ENCODE results near the gene CFLAR.

Gene CFLAR

GRCh38 chr2:201116115-201116958, at the start of gene CFLAR:
Gene CFLAR, plus strand, starts transcription at chr2:201116164. Its CDS starts 13,702 bp downstream, at chr2:201129866.
- peak within 1 kb of the TSS; percentile 88 for H3K27ac ChIP-seq (ENCODE audit: low read depth, low read length)
- H3K4me3 ChIP-seq (ENCODE audit: low read length) = peak within 1 kb of the TSS; percentile 92
- peaks cover 44% of the 10 kb centered on the region for H3K4me1 ChIP-seq (ENCODE audit: control insufficient read depth, low read length)
- H3K79me2 ChIP-seq (ENCODE audit: control insufficient read depth, low read length) = peaks cover 7% of the 10 kb centered on the region
- no peaks in the 10 kb centered on the region for H4K20me1 ChIP-seq (ENCODE audit: control insufficient read depth, insufficient read depth, low read depth, low read length)
- peaks cover 14% of the 10 kb centered on the region for H3F3A ChIP-seq (ENCODE audit: control insufficient read depth, insufficient read depth)
- peak within 1 kb of the TSS; percentile 88 for H3K4me2 ChIP-seq (ENCODE audit: low read length)
- no peaks in the 10 kb centered on the region for H3K36me3 ChIP-seq (ENCODE audit: control insufficient read depth, low read length)
- TF ChIP-seq EZH2phosphoT487 (IDR thresholded peaks at IDR 0.05; ENCODE audit: borderline replicate concordance, low read length) (no peak), CTCF (IDR thresholded peaks at IDR 0.05; ENCODE audit: low read depth, low read length, poor library complexity, severe bottlenecking) (no peak)
- no peaks in the 10 kb centered on the region for H3K9me3 ChIP-seq (ENCODE audit: control insufficient read depth, insufficient read depth, low read length)
- no peaks in the 10 kb centered on the region for H3K27me3 ChIP-seq (ENCODE audit: control insufficient read depth, low read length)
- no peaks in the 10 kb centered on the region for H3K9me2 ChIP-seq (replicated peaks; ENCODE audit: control insufficient read depth, low read length)

- peak overlapping the region; percentile 84 for H3K4me2 ChIP-seq (ENCODE audit: low read length)
- peaks cover 29% of the 10 kb centered on the region for H3K4me1 ChIP-seq (ENCODE audit: control insufficient read depth, low read length)
- no peaks in the 10 kb centered on the region for H3F3A ChIP-seq (ENCODE audit: control insufficient read depth, insufficient read depth)
- H4K20me1 ChIP-seq (ENCODE audit: control insufficient read depth, insufficient read depth, low read depth, low read length) = peaks cover 2% of the 10 kb centered on the region; the same call in 1 of the 2 replicates
- no peaks in the 10 kb centered on the region for H3K27me3 ChIP-seq (ENCODE audit: control insufficient read depth, low read length)
- H3K79me2 ChIP-seq (ENCODE audit: control insufficient read depth, low read length) = peaks cover 93% of the 10 kb centered on the region
- peak overlapping the region; percentile 65 for H3K27ac ChIP-seq (ENCODE audit: low read depth, low read length)
- no peak for TF ChIP-seq CTCF (IDR thresholded peaks at IDR 0.05; ENCODE audit: low read depth, low read length, poor library complexity, severe bottlenecking)
- no peaks in the 10 kb centered on the region for H3K9me3 ChIP-seq (ENCODE audit: control insufficient read depth, insufficient read depth, low read length)
- no peaks in the 10 kb centered on the region for H3K9me2 ChIP-seq (replicated peaks; ENCODE audit: control insufficient read depth, low read length)
- H3K4me3 ChIP-seq (ENCODE audit: low read length) = peak overlapping the region; percentile 94
- H3K36me3 ChIP-seq (ENCODE audit: control insufficient read depth, low read length) = peaks cover 3% of the 10 kb centered on the region; the same call in 1 of the 2 replicates
These were observed 45.0 kb upstream of the CFLAR start for GRCh38 chr2:201070948-201071478.

- Histone ChIP-seq H3K9me2 (replicated peaks; ENCODE audit: control insufficient read depth, low read length) (no peaks in the 10 kb centered on the region), H3K79me2 (ENCODE audit: control insufficient read depth, low read length) (peaks cover 88% of the 10 kb centered on the region), H3K27ac (ENCODE audit: low read depth, low read length) (peak within 1 kb of the TSS; percentile 65), H3K4me1 (ENCODE audit: control insufficient read depth, low read length) (peaks cover 29% of the 10 kb centered on the region), H3K4me3 (ENCODE audit: low read length) (peak within 1 kb of the TSS; percentile 94), H3F3A (ENCODE audit: control insufficient read depth, insufficient read depth) (no peaks in the 10 kb centered on the region), H3K27me3 (ENCODE audit: control insufficient read depth, low read length) (no peaks in the 10 kb centered on the region), H4K20me1 (ENCODE audit: control insufficient read depth, insufficient read depth, low read depth, low read length) (peaks cover 2% of the 10 kb centered on the region; the same call in 1 of the 2 replicates), H3K36me3 (ENCODE audit: control insufficient read depth, low read length) (peaks cover 3% of the 10 kb centered on the region; the same call in 1 of the 2 replicates), H3K4me2 (ENCODE audit: low read length) (peak within 1 kb of the TSS; percentile 84), H3K9me3 (ENCODE audit: control insufficient read depth, insufficient read depth, low read length) (no peaks in the 10 kb centered on the region)
- TF ChIP-seq EZH2phosphoT487 (IDR thresholded peaks at IDR 0.05; ENCODE audit: borderline replicate concordance, low read length) (no peak), CTCF (IDR thresholded peaks at IDR 0.05; ENCODE audit: low read depth, low read length, poor library complexity, severe bottlenecking) (peak; percentile 56)
These were observed 44.3 kb upstream of the CFLAR start, which contains the start of the genes HYCC2 and NDUFB3 for GRCh38 chr2:201071479-201072200. Gene HYCC2, minus strand, starts transcription at chr2:201071671. Its CDS starts 47,662 bp downstream, at chr2:201024009. Gene NDUFB3, plus strand, starts transcription at chr2:201072001. Its CDS starts 6,882 bp downstream, at chr2:201078883.

Measured in DOHH2 (cell line).